GM12873 (cell line): ENCODE results near the gene VSTM2L.

Experiments used
- CTCF ChIP-seq: IDR thresholded peaks from 2 replicates; pipeline ENCODE4 v1.5.1; 2012; ENCODE audit warnings: low read depth, mild to moderate bottlenecking, moderate library complexity, low read length, control low read depth; ENCODE audit not compliant: insufficient read depth; ENCODE audit errors: missing control alignments

VSTM2L gene

GRCh38 chr20:37912874-37913273 lies 9.9 kb downstream of the VSTM2L start:
- no peak for TF ChIP-seq CTCF

- no peak for TF ChIP-seq CTCF
Observed at GRCh38 chr20:37913567-37914366, 10.8 kb downstream of the VSTM2L start.

- TF ChIP-seq CTCF, result no peak
Observed at GRCh38 chr20:37914367-37914671, 11.4 kb downstream of the VSTM2L start.

- TF ChIP-seq CTCF, result no peak
Observed at GRCh38 chr20:37914672-37915433, 11.9 kb downstream of the VSTM2L start.

DNA sequence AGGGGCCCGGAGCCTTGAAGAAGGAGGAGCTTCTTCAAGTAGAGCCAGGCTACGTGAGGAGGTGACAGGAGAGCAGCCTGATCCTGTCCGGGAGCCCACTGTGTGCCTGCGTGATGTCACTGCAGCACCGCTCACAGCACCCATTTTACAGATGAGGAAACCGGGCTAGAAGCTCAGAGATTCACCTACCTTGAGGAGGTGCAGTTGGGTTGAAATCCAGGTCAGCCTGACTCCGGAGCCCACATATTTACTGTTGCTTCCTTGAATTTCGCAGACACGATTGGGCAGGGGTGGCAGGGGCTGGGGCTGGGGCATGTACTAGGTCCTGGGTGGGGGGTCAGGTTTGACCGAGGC lies 12.5 kb downstream of the VSTM2L start:
- TF ChIP-seq CTCF, result no peak

- TF ChIP-seq CTCF, result no peak
Observed at GRCh38 chr20:37915800-37916570, 13.1 kb downstream of the VSTM2L start.

GRCh38 chr20:37917461-37917860 lies 14.5 kb downstream of the VSTM2L start:
- TF ChIP-seq CTCF, result no peak
